Progenitor cell of endocrine pancreas (in vitro differentiated cells): ENCODE measurements around the gene NSL1. TPM values are rescaled to one million over a fixed set of nuclear protein-coding genes. Genes with fewer than 3 reads are reported as not detected.
"Not testable (repeated sequence)": the region's sequence is repeated elsewhere in the genome, so short reads cannot be mapped to it uniquely, and the experiment has no call there.

Experiments
- DNase-seq: peaks from one replicate; pipeline ENCODE4 v3.0.0; 2021; ENCODE audit warnings: low spot score; ENCODE audit not compliant: unreplicated experiment
- H3K27ac Mint-ChIP-seq: 2 replicates; pipeline ENCODE4 v1.8.0; 2021; ENCODE audit warnings: mild to moderate bottlenecking, moderate library complexity, mixed read lengths
- H3K27me3 Mint-ChIP-seq: 2 replicates; pipeline ENCODE4 v1.8.0; 2021; ENCODE audit warnings: mixed read lengths
- H3K36me3 Mint-ChIP-seq: 2 replicates; pipeline ENCODE4 v1.8.0; 2022; ENCODE audit warnings: mixed read lengths; ENCODE audit not compliant: insufficient read depth
- H3K4me1 Mint-ChIP-seq: 2 replicates; pipeline ENCODE4 v1.8.0; 2021; ENCODE audit warnings: low read depth, mixed read lengths
- H3K4me3 Mint-ChIP-seq: 2 replicates; pipeline ENCODE4 v1.8.0; 2021; ENCODE audit warnings: low read depth, mild to moderate bottlenecking, moderate library complexity, mixed read lengths
- H3K9me3 Mint-ChIP-seq: 2 replicates; pipeline ENCODE4 v1.8.0; 2021; ENCODE audit warnings: low read depth, mixed read lengths
- CTCF ChIP-seq: fragments of 200-600 bp; sonication (generic); IDR thresholded peaks from one replicate; pipeline ENCODE4 v1.5.0; 2021; ENCODE audit warnings: antibody characterized with exemption, mild to moderate bottlenecking; ENCODE audit not compliant: unreplicated experiment
- total RNA-seq: library from RNA; stranded (reverse); gene quantifications from 2 replicates; pipeline ENCODE4 v1.2.1, GENCODE V29; 2021

Gene NSL1
- total RNA-seq, 1 donor from 2014 or later, result 41.1 TPM

GRCh38 chr1:212774584-212774983 lies 17.0 kb downstream of the NSL1 start:
- no peak for DNase-seq
- no peaks in the 10 kb centered on the region for H3K27me3 Mint-ChIP-seq
- no peak overlapping the region for H3K4me3 Mint-ChIP-seq
- H3K9me3 Mint-ChIP-seq, result peaks cover 14% of the 10 kb centered on the region
- peaks cover 49% of the 10 kb centered on the region for H3K36me3 Mint-ChIP-seq
- TF ChIP-seq CTCF, result no peak
- H3K4me1 Mint-ChIP-seq, result no peaks in the 10 kb centered on the region
- no peak overlapping the region for H3K27ac Mint-ChIP-seq

GRCh38 chr1:212773011-212773410 lies 18.6 kb downstream of the NSL1 start:
- Mint-ChIP-seq H3K27me3 (no peaks in the 10 kb centered on the region), H3K4me1 (no peaks in the 10 kb centered on the region), H3K4me3 (no peak overlapping the region), H3K27ac (no peak overlapping the region), H3K9me3 (peaks cover 29% of the 10 kb centered on the region), H3K36me3 (peaks cover 59% of the 10 kb centered on the region)
- DNase-seq, result no peak
- TF ChIP-seq CTCF, result no peak

GRCh38 chr1:212771341-212771740 lies 20.2 kb downstream of the NSL1 start:
- Mint-ChIP-seq H3K4me3 (no peak overlapping the region), H3K4me1 (no peaks in the 10 kb centered on the region), H3K9me3 (peaks cover 39% of the 10 kb centered on the region), H3K36me3 (peaks cover 67% of the 10 kb centered on the region), H3K27ac (no peak overlapping the region), H3K27me3 (no peaks in the 10 kb centered on the region)
- no peak for DNase-seq
- no peak for TF ChIP-seq CTCF

GRCh38 chr1:212769459-212770167 lies 22.0 kb downstream of the NSL1 start:
- H3K27ac Mint-ChIP-seq, result no peak overlapping the region
- no peak overlapping the region for H3K4me3 Mint-ChIP-seq
- no peak for TF ChIP-seq CTCF
- no peak for DNase-seq
- no peaks in the 10 kb centered on the region for H3K27me3 Mint-ChIP-seq
- peaks cover 3% of the 10 kb centered on the region for H3K4me1 Mint-ChIP-seq
- peaks cover 42% of the 10 kb centered on the region for H3K9me3 Mint-ChIP-seq
- peaks cover 71% of the 10 kb centered on the region for H3K36me3 Mint-ChIP-seq

GRCh38 chr1:212766825-212767224 lies 24.8 kb downstream of the NSL1 start:
- not testable (repeated sequence) for H3K27ac Mint-ChIP-seq, H3K4me3 Mint-ChIP-seq, DNase-seq, H3K27me3 Mint-ChIP-seq
- H3K9me3 Mint-ChIP-seq, result peaks cover 42% of the 10 kb centered on the region
- peaks cover 61% of the 10 kb centered on the region for H3K36me3 Mint-ChIP-seq
- peaks cover 20% of the 10 kb centered on the region for H3K4me1 Mint-ChIP-seq

- H3K36me3 Mint-ChIP-seq, result peaks cover 47% of the 10 kb centered on the region
Observed at GRCh38 chr1:212764718-212765281, 26.8 kb downstream of the NSL1 start.

More at GRCh38 chr1:212764718-212765281, 26.8 kb downstream of the NSL1 start:
- Mint-ChIP-seq H3K4me1 (peaks cover 20% of the 10 kb centered on the region), H3K9me3 (peaks cover 34% of the 10 kb centered on the region)
- DNase-seq, H3K27me3 Mint-ChIP-seq, H3K4me3 Mint-ChIP-seq, H3K27ac Mint-ChIP-seq: not testable (repeated sequence)
